GM12872 (cell line): ENCODE measurements around the gene CARD10.

Experiments
- TF ChIP-seq, protein P1 (sequence below): IDR thresholded peaks from 3 replicates; pipeline ENCODE4 v1.5.1; 2011; ENCODE audit warnings: low read depth, mild to moderate bottlenecking, low read length, moderate library complexity; ENCODE audit not compliant: insufficient read depth

Gene CARD10

DNA sequence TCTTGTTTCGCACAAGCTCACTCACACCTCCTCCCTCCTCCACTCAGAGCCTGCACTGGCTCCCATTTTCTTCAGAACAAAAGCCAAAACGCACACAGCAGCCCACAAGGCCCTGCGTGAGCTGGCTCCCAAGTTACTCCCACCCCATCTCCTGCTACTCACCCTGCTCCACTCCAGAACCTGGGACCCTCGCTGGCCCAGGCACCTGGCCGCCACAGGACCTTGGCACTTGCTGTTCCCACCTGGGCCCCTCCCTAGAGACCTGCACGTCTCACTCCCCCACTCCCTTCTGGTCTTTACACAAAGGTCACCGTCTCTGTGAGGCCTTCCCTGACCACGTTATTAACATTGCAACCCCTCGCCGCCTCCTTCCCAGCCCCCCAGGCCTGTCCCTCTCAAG is 32.1 kb downstream of the CARD10 start:
- TF ChIP-seq, protein P1, sequence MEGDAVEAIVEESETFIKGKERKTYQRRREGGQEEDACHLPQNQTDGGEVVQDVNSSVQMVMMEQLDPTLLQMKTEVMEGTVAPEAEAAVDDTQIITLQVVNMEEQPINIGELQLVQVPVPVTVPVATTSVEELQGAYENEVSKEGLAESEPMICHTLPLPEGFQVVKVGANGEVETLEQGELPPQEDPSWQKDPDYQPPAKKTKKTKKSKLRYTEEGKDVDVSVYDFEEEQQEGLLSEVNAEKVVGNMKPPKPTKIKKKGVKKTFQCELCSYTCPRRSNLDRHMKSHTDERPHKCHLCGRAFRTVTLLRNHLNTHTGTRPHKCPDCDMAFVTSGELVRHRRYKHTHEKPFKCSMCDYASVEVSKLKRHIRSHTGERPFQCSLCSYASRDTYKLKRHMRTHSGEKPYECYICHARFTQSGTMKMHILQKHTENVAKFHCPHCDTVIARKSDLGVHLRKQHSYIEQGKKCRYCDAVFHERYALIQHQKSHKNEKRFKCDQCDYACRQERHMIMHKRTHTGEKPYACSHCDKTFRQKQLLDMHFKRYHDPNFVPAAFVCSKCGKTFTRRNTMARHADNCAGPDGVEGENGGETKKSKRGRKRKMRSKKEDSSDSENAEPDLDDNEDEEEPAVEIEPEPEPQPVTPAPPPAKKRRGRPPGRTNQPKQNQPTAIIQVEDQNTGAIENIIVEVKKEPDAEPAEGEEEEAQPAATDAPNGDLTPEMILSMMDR = no peak

DNA sequence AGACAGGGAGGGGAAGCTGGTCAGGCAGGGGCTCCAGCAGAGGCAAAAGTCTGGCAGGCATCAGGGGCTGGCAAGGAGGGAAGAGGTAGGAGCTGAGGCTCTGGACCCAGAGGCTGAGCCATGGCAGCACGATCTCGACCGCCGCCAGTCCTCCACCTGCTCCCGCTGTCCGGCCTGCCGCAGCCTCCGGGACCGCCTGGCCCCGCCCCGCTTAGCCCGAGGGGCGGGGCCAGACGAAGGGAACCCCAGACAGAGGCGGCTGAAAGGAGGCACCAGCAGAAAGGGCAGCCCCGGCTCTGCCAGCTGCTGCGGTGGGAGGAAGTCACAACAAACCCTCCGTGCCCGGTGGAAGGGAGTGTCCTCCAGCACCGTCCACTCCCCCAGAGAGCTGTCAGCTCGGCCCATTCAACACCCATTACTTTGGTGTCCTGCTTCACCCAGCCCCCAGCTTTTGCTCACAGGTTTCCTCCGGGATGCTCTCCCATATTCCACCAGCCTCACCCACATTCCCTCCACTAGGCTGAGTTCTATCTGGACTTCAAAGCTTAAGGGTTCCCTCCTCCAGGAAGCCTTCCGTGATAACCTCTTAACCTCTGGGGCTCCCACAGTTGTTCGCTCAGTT is 32.9 kb downstream of the CARD10 start, which contains the start of gene MFNG:
TSS of gene MFNG (minus strand) at position 161 of the 622 bp plus-strand sequence. CDS start 207 bp downstream, outside the sequence.
- TF ChIP-seq, protein P1 = no peak

DNA sequence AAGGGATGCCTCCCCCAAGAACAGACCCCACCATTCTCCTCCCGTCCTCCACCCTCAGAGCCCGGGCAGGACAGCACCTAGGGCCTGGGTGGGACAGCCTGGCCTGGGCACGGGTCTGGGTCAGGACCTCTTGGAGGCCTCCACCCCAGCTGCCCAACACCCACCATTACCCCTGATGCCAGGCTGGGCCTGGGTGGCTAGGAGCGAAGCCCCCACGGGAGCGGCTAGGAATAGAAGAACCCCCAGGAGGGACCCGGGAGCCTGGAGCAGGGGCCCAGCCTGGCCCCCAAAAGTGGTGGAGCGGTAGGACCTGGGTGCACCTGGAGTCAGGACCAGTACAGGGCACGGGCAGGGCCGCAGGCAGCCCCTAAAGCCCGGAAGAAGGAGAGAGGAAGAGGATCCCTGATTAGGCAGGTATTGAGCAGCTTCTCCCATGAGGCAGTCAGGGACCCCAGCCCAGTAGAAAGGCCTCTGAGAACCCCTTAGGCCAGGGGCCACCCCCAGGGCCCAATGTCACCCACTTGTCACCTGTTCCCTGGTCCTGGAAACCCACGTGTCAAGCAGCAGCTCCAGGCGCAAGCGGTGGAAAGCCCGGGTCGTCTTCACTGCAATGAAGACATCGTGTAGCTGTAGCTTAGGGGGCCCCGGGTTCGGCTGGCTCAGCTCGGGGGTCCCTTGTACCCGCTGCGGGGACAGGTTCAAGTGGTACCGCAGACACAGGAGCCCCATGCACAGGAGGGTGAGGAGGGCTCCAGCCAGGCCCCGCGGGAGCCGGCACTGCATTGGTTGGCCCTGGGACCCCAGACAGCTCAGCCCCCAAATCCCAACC is 33.6 kb downstream of the CARD10 start:
- TF ChIP-seq, protein P1 = no peak

DNA sequence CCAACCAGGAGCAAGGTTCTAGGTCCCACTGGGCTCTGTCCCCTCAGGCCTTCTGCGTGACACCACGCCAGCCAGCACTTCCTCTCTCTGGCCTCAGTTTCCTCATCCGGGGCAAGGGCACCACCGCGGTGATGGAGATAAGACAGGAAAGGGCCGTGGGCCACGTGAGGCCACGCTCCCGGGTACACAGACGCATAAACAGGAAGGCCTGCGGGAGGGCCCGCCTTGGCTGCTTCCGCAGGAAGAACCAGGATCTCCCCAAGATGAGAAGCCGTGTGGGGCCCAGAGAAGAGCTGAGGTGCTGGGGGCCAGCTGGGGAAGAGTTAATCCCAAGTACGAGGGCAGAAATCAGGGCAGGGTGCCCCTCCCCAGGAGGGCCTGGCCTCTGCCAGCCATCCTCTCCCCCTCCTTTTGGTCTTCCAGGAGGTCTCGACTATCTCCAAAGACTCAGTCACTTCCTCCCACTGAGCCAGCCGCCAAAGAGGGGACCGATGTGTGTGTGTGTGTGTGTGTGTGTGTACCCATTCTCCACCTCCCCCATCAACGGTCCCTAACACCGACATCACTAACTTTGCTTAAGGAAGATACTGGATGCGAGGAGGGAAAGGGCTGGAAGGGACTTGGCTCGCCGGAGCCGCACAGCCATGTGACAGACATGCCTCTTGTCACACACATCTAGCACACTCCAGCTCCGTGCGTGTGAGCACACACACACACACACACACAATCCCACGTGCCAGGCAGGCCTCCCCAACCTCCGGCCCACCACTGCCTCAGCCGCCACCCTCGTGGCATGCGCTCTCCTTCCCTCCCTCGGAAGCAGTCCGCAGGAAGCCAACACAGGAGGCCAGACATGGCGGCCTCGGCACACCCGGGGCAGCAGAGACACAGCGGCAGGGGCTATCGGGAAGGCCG is 34.5 kb downstream of the CARD10 start:
- TF ChIP-seq, protein P1 = no peak

DNA sequence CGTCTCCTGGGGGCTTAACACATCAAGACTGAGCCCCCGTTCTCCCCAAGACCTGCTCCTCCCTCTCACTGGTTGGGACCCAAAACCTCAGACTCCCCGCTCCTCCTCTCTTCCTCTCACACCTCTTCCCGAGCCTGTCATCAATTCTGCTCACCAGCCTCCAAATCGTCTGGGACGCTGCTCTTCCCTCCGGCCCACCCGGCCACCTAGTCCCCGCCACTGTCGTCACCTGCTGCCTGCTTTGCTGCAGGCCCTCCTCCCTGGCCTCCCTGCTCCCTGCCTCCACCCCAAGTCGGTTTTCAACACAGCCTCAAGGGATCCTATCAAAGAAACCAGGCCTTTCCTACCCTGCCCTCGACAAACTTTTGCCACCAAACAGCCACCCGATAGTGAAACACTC is 36.2 kb downstream of the CARD10 start:
- TF ChIP-seq, protein P1 = no peak

DNA sequence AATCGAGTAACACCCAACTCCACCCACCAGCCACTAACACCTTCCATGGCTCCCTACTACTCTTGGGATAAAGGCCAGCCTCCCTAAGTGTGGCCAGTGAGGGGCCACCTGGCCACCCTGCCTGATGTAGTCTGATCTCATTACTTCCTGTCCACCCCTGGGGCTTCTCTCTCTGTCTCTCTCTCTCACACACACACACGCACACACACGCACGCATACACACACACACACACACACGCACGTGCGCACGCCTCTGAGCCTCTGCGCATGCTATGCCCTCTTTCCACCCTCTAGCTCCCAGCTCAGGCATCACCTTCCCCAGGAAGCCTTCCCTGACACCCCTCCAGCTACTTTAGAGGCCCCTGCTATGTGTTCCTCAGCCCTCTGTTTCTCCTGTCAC is 37.0 kb downstream of the CARD10 start:
- TF ChIP-seq, protein P1 = no peak
